NCI-H226 (cell line): ENCODE data around the gene HSPB2.
A peak's percentile ranks its signal among the peaks of the same experiment; 100 is the strongest.
"Not testable (repeated sequence)": the region's sequence is repeated elsewhere in the genome, so short reads cannot be mapped to it uniquely, and the experiment has no call there.

Source experiments
- DNase-seq: peaks from one replicate; pipeline ENCODE4 v3.0.0-alpha.2; 2015

Gene HSPB2

GRCh38 chr11:111916768-111917167, 4.2 kb downstream of the HSPB2 start:
- no peak for DNase-seq

DNA sequence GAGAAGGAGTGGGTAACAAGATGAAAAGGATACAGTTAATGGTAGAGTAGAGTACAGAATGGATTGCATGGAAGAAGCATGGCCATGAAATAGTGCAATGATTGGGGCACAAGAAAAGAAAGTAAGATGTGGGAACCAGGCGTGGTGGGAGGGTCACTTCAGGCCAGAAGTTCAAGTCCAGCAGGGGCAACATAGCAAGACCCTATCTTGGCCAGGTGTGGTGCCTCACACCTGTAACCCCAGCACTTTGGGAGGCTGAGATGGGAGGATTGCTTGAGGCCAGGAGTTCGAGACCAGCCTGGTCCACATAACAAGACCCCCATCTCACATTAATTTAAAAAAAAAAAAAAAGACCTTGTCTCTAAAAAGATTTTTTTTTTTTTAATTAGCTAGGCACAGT, 4.8 kb downstream of the HSPB2 start:
- no peak for DNase-seq

- DNase-seq, result no peak
These were observed 5.3 kb downstream of the HSPB2 start for GRCh38 chr11:111917788-111918187.

DNA sequence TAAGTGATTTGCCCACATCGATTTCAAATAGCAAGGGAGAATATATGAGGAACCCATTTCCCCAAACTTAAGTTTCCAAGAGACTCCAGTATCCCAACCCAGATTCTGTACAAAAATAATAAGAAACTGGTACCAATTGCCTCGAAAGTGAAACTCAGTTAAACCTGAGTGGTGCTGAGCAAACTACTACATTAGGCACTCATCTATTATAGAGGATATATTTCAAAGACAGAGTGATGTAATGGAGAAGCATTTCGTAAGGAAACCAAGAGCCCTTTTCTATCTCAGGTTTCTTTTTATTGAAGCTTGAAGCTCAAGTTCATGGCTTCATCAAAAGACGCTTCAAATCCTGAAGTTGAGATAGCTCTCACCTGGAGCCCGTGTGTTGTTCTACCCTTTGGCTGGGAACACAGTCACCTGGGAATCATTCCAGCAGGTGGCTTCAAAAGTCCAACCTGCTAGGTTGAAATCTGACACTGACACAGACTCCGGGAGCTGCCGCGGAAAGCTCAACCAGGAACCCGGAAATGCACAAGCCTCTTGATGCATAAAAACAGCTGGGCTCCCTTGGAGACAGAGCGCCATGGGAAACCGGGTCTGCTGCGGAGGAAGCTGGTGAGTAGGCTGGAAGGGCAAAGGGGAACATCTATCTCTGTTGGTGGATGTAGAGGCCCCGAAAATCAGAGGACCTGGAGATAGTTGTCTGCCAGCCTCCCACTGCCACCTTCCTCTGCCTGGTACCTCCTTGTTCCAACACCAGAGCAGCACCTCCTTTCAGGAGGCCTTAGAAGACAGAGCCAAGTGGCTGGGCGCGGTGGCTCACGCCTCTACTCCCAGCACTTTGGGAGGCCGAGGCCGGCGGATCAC, 6.1 kb downstream of the HSPB2 start, which contains the start of gene C11orf52:
C11orf52 (plus strand) TSS at position 524 of the 867 bp plus-strand sequence; CDS start at position 584, 60 bp downstream.
- DNase-seq, result no peak

- no peak for DNase-seq
These were observed 8.4 kb downstream of the HSPB2 start for GRCh38 chr11:111920908-111921307.

DNA sequence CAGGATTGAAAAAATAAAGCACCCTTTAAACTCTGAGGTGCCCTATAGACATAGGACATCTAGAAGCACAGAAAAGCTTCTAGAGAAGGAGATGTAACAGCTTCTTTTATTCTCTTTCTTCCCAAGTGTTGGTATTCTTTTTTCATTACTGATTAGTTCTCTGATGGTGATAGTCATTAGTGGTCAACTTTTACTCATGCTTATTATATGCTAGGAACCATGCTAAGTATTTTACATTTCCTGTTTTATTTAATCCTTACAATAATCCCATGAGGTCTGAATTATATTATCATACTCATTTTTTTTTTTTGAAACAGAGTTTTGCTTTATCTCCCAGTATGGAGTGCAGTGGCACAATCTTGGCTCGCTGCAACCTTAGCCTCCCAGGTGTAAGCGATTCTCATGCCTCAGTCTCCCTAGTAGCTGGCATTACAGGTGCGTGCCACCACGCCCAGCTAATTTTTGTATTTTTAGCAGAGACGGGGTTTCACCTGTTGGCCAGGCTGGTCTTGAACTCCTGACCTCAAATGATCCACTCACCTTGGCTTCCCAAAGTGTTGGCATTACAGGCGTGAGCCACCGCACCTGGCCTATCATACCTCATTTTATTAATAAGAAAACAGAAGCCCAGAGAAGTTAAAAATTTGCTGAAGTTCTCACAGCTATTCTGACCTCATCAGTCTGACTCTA, 9.2 kb downstream of the HSPB2 start:
- DNase-seq, result no peak

- peak; percentile 43 for DNase-seq
These were observed 10.3 kb downstream of the HSPB2 start for GRCh38 chr11:111922803-111923202.

DNA sequence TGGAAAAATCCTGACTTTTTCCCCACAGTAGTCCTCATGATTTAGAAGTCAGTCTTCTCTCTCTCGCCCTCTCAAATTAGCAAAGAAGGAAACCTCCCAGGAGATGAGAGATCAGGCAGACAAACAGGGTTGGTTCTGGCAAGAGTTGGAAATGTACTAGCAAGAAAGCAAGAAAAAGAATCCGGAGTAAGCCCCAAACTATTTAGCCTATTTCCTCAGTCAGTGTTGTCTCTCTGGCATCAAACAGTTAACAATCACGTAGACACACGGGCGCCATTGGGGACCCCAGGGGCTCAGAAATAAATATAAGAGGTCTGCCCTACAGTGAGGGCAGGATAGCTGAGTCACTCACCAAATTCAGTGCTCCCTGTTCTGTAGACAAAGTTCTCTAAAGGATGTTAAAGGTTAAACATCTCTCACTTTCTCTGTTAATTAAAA, 10.8 kb downstream of the HSPB2 start:
- DNase-seq, result no peak

- DNase-seq, result no peak
These were observed 11.4 kb downstream of the HSPB2 start for GRCh38 chr11:111923951-111924350.

- DNase-seq, result no peak
These were observed 13.4 kb downstream of the HSPB2 start for GRCh38 chr11:111925953-111926352.

DNA sequence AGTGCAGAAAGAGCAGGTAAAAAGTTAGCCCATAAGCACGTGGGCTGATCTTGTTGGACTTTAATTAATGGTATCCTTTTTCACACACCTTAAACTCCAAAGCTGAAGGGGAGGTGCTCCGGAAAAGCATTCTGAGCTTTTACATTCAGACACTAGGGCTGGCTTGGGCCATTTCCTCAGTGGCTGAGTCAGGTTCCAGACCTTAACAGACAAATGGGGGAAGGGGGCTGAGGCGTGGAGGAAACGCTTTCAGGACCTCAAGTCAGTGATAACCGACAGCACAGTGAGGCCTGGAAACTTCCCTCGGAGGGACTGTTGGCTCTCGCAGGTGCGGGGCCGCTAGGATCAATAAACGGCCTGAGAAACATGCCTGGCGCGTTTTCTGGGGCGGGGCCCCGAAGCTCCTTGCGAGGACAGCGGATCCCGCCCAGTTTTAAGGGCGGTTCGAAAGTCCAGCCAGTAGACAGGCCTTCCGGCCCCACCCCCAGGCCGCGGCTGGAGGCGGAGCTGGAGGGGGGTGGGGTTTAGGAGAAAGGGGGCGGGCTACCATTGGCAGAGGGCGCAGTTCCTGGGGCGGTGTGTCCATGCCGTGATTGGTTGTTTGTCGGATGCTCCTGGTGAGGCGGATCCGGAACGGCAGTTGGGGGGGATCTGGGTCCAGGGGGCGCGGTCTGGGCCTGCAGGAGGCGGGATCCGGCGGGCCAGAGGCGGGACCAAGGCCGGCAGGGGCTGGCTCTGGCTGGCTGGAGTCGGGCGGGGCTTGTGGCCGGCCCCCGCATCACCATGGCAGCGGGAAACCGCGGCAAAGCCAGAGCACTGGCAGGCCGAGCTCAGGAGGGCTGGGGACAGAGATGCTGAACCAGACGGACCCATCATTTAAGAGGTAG, 14.2 kb downstream of the HSPB2 start:
- DNase-seq, result peak; percentile 89

DNA sequence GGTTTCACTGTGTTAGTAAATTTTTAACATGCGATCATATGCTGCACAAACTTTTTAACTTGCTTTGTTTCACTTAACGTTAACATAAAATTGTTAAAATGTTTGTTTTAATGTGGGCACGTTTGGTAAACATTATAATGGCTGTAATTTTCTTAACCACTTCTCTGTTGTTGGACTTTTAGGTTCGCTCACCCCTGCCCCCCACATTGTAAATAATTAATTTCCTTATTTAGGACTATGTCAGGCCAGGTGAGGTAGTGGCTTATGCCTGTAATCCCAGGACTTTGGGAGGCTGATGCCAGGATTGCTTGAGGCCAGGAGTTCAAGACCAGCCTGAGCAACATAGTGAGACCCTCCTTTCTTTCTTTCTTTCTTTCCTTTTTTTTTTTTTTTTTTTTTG, 17.9 kb downstream of the HSPB2 start:
- DNase-seq, result no peak

DNA sequence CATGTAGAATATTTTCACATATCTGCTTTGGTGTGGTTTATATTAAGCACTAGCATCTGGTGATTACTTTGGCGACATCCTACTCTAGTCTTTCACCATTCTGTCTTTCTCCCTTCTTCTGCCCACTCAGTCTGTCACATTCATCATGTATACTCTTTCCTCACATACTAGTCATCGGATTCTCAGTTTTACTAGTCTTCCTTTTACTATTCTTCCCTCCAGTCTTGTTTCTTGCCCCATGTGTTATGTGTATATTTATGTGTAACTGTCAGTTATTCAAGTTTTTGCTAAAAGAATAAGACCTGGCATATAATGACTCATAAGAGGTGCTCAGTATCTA, 20.0 kb downstream of the HSPB2 start:
- no peak for DNase-seq

DNA sequence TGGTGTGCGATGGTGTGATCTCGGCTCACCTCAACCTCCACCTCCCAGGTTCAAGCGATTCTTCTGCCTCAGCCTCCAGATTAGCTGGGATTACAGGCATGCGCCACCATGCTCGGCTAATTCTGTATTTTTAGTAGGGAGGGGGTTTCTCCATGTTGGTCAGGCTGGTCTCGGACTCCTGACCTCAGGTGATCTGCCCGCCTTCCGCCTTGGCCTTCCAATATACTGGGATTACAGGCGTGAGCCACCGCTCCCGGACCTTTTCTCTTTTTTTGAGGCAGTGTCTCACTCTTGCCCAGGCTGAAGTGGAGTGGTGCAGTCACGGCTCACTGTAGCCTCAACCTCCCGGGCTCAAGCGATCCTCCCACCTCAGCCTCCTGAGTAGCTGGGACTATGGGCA, 20.6 kb downstream of the HSPB2 start:
- not testable (repeated sequence) for DNase-seq

- no peak for DNase-seq
These were observed 21.3 kb downstream of the HSPB2 start for GRCh38 chr11:111933872-111934271.

- no peak for DNase-seq
These were observed 21.8 kb downstream of the HSPB2 start for GRCh38 chr11:111934306-111934705.

- no peak for DNase-seq
These were observed 22.9 kb downstream of the HSPB2 start for GRCh38 chr11:111935317-111936039.

DNA sequence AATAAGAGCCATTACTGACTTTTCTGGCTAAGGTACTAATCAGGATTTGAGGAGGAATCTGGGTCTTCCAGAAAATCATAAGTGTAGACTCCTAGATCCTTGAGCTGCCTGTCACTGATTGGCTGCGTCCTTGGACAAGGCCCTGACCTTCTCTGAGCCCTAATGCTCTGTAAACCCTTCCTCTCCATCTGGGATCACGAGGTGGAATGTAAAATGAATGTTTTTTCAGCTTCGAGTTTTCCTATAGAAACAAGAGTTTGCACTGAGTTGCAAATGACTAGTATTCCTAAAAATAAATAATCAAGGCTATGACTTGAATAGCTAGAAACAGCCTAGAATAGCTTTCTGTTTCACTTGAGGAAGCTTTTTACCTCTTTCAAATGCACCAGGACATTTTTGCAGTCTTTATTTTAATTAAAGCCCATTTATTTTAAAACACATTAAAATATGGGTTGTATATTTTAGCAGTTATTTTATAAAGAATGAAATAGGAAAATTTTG, 23.6 kb downstream of the HSPB2 start:
- DNase-seq, result no peak

- no peak for DNase-seq
These were observed 24.9 kb downstream of the HSPB2 start for GRCh38 chr11:111937461-111937769.

- DNase-seq, result no peak
These were observed 25.3 kb downstream of the HSPB2 start for GRCh38 chr11:111937844-111938243.

- DNase-seq, result no peak
These were observed 26.2 kb downstream of the HSPB2 start for GRCh38 chr11:111938687-111939160.
